K562 (cell line): ENCODE results near the gene RETN. TPM values are rescaled to one million over a fixed set of nuclear protein-coding genes. Genes with fewer than 3 reads are reported as not detected.
A peak's percentile ranks its signal among the peaks of the same experiment; 100 is the strongest.

Experiments used
- ATAC-seq: fragments of 200-7000 bp; cut with Tn5 transposase; 3 replicates; pipeline ENCODE4 v1.9.1; 2020; ENCODE audit warnings: moderate library complexity
- BruUV-seq: library from RNA; stranded (reverse); fragments of 400-500 nt; replicated peaks from 2 replicates; lab custom pipeline; 2021; lab: Mats Ljungman, UMichigan
- CTCF ChIA-PET: fragments of 300-600 bp; formaldehyde crosslinking; extraction: SDS; loops from one replicate; lab custom pipeline; 2021; ENCODE audit warnings: low intra/inter-chr PET ratio; lab: Yijun Ruan, JAX
- POLR2A ChIA-PET: fragments of 300-600, 350-650 bp; sonication (Branson Sonifier 250); formaldehyde crosslinking; extraction: SDS; loops from one replicate; lab custom pipeline; 2021; ENCODE audit warnings: antibody characterized with exemption, inconsistent platforms; lab: Yijun Ruan, JAX
- DNase-seq, 4 experiments: peaks; one replicate each; pipeline versions ENCODE4 v3.0.0 to v3.0.0-alpha.2; 2011 to 2018; ENCODE audit warnings: low spot score in 3 of 4, mixed read lengths in 3 of 4; ENCODE audit errors: extremely low read depth in 1 of 4
- FAIRE-seq: peaks from 2 replicates; lab custom pipeline; 2011; peaks lifted over from hg19 to GRCh38; lab: Jason Lieb, UNC
- H2AFZ ChIP-seq: 2 replicates; pipeline ENCODE4 v1.6.0; 2011; ENCODE audit warnings: low read depth, low read length, control low read depth, inconsistent platforms
- H3K27ac ChIP-seq: fragments of 200-600 bp; 3 replicates; pipeline ENCODE4 v1.8.0; 2011; ENCODE audit warnings: low read depth, mild to moderate bottlenecking, control low read depth, inconsistent platforms, low read length, moderate library complexity, mixed read lengths; ENCODE audit errors: extremely low read depth
- H3K27me3 ChIP-seq, 2 experiments: fragments of 300-600 bp in 1 of 2; 2 replicates in 1 of 2; 3 replicates in 1 of 2; pipeline versions ENCODE4 v1.6.0 to v1.8.0; 2011; ENCODE audit warnings: inconsistent platforms in 2 of 2, low read length in 2 of 2, mild to moderate bottlenecking in 1 of 2, mixed read lengths in 1 of 2, moderate library complexity in 1 of 2; ENCODE audit not compliant: control insufficient read depth in 2 of 2, insufficient read depth in 2 of 2
- H3K36me3 ChIP-seq: fragments of 300-600 bp; 3 replicates; pipeline ENCODE4 v1.8.0; 2011; ENCODE audit warnings: mild to moderate bottlenecking, low read length, inconsistent platforms; ENCODE audit not compliant: control insufficient read depth, insufficient read depth
- H3K4me1 ChIP-seq, 2 experiments: fragments of 200-600 bp in 1 of 2; replicated peaks in 1 of 2; 2 replicates in 1 of 2; 3 replicates in 1 of 2; pipeline versions ENCODE4 v1.5.1 to v1.8.0; 2011; ENCODE audit warnings: inconsistent platforms in 2 of 2, low read length in 2 of 2, mild to moderate bottlenecking in 1 of 2, mixed read lengths in 1 of 2, moderate library complexity in 1 of 2; ENCODE audit not compliant: control insufficient read depth in 2 of 2, insufficient read depth in 2 of 2
- H3K4me2 ChIP-seq: 2 replicates; pipeline ENCODE4 v1.6.1; 2011; ENCODE audit warnings: low read length, control low read depth, inconsistent platforms, mixed read lengths; ENCODE audit not compliant: insufficient read depth
- H3K4me3 ChIP-seq: fragments of 200-600 bp; sonication (generic), shearing (Covaris generic); 2 replicates; pipeline ENCODE4 v1.5.1; 2016; ENCODE audit warnings: control low read depth, inconsistent platforms
- H3K79me2 ChIP-seq: fragments of 200-600 bp; 3 replicates; pipeline ENCODE4 v1.8.0; 2011; ENCODE audit warnings: low read length, inconsistent platforms; ENCODE audit not compliant: control insufficient read depth, insufficient read depth
- H3K9ac ChIP-seq, 2 experiments: 2 replicates each; pipeline versions ENCODE4 v1.6.0 to v1.6.1; 2011; ENCODE audit warnings: low read depth in 2 of 2, low read length in 2 of 2, control low read depth in 1 of 2, inconsistent platforms in 1 of 2, mild to moderate bottlenecking in 1 of 2, mixed read lengths in 1 of 2; ENCODE audit not compliant: insufficient read depth in 1 of 2
- H3K9me1 ChIP-seq: one replicate; pipeline ENCODE4 v1.6.0; 2011; ENCODE audit warnings: inconsistent platforms, mild to moderate bottlenecking, low read length, moderate library complexity; ENCODE audit not compliant: control insufficient read depth, insufficient read depth
- H3K9me3 ChIP-seq: replicated peaks from 2 replicates; pipeline ENCODE4 v1.5.1; 2011; ENCODE audit warnings: low read depth, low read length, inconsistent platforms; ENCODE audit not compliant: control insufficient read depth, insufficient read depth
- H4K20me1 ChIP-seq: replicated peaks from 2 replicates; pipeline ENCODE4 v1.6.1; 2011; ENCODE audit warnings: low read length, inconsistent platforms, mixed read lengths; ENCODE audit not compliant: control insufficient read depth, insufficient read depth
- E2F4 ChIP-seq: sonication (generic); formaldehyde crosslinking; IDR thresholded peaks from 2 replicates; pipeline ENCODE4 v1.8.0; 2022; ENCODE audit warnings: mild to moderate bottlenecking, low read depth, missing genetic modification reagents
- EP300 ChIP-seq: IDR thresholded peaks from 2 replicates; pipeline ENCODE4 v1.6.1; 2012; ENCODE audit warnings: low read length, improper control_type of control experiment
- POLR2G ChIP-seq: fragments of 200-400 bp; formaldehyde crosslinking; IDR thresholded peaks from 2 replicates; pipeline ENCODE4 v1.6.1; 2017; ENCODE audit warnings: low read depth, mild to moderate bottlenecking, antibody characterized with exemption, low read length, moderate library complexity
- RBFOX2 ChIP-seq: fragments of 200-400 bp; formaldehyde crosslinking; IDR thresholded peaks from 2 replicates; pipeline ENCODE4 v1.6.1; 2017; ENCODE audit warnings: low read depth, mild to moderate bottlenecking, low read length, moderate library complexity
- RBM15 ChIP-seq: fragments of 200-400 bp; formaldehyde crosslinking; IDR thresholded peaks from 2 replicates; pipeline ENCODE4 v1.6.1; 2018; ENCODE audit warnings: mild to moderate bottlenecking, low read length, moderate library complexity; ENCODE audit not compliant: insufficient read depth
- SNAPC5 ChIP-seq: fragments of 250-450 bp; sonication (Bioruptor Pico); IDR thresholded peaks from 2 replicates; pipeline ENCODE4 v1.8.0; 2021; ENCODE audit warnings: moderate library complexity, mild to moderate bottlenecking, inconsistent platforms
- U2AF2 ChIP-seq: fragments of 200-400 bp; formaldehyde crosslinking; optimal IDR thresholded peaks from 2 replicates; pipeline ENCODE3; 2017; ENCODE audit warnings: low read depth, mild to moderate bottlenecking, low read length
- WGBS: fragments of 100-300 bp; shearing (Covaris generic); methylation state at CpG from one replicate; pipeline ENCODE4 v1.1.6; 2016; ENCODE audit warnings: low coverage, mixed read lengths; ENCODE audit not compliant: insufficient coverage; ENCODE audit errors: missing lambda C conversion rate; 5-methylcytosine and 5-hydroxymethylcytosine counted together
- in situ Hi-C: fragments of 300-500 bp; cut with MboI; formaldehyde crosslinking; loops from 4 replicates; pipeline ENCODE4 v1.15.0; 2018; ENCODE audit warnings: inconsistent platforms, mixed read lengths
- intact Hi-C: fragments of 100-400 bp; cut with micrococcal nuclease; formaldehyde crosslinking; loops from 2 replicates; pipeline ENCODE4 v1.14.2; 2022
- polyA plus RNA-seq, 8 experiments: library from polyadenylated mRNA; depleted of rRNA in 4 of 8; stranded (reverse) in 5 of 8; unstranded in 3 of 8; fragments of >200 nt; fragmentation: Nextera tagmentation in 2 of 8; fragmentation: Illumina TruSeq in 1 of 8; extraction: Ambion mirVana in 2 of 8; extraction: Trizol in 1 of 8; gene quantifications; 2 replicates each; pipeline versions ENCODE4 v1.2.1 to v1.2.3, GENCODE V29; 2011 to 2014; ENCODE audit warnings: inconsistent platforms in 1 of 8, missing spikeins in 1 of 8
- total RNA-seq, 7 experiments: library from RNA; depleted of rRNA in 6 of 7; stranded (reverse); fragments of >200 nt in 6 of 7; fragmentation: Illumina TruSeq in 2 of 7; extraction: Trizol in 2 of 7; gene quantifications; 2 replicates each; pipeline versions ENCODE4 v1.2.1 to v1.2.3, GENCODE V29; 2011 to 2021; ENCODE audit warnings: low replicate concordance in 1 of 7

The RETN gene
- total and polyA plus RNA-seq, 9 of the 15 experiments (the other 6 are each of a cell fraction or from before 2014, with no cell fraction given), result not detected

DNA sequence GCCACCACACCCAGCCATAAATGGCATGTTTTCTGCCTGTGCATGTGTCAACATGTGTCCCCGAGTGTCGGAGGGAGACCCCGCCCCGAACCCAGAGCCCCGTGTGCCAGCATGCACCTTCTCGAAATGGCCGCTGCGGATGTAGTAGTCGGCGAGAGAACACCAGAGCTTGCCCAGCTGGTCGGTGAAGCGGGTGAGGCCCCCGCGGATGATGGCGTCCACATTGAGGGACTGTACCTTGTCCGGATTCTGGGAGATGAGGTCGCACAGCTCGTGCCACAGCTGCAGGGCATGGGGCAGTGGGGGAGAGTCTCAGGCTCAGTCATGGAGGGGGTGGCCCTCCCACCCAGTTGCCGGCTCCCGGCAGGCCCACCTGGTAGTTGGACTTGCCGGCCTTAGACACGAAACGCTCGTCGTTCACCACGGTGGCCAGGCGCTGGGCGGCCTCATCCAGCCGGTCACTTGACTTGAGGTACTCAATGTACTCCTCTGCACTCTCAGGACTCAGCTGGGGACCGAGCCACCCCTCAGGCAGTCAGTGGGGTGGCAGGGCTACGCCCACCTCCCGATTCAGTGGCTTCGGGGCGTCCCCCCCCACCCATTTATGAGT, 43.0 kb upstream of the RETN start:
- no peaks in the 10 kb centered on the region for H3K9me3 ChIP-seq
- intact Hi-C loops, result no loop called here
- H3K4me3 ChIP-seq, result no peak overlapping the region
- in situ Hi-C loops, result no loop called here
- no peaks in the 10 kb centered on the region for H4K20me1 ChIP-seq
- no peak overlapping the region for H3K9ac ChIP-seq
- no TSS peak for BruUV-seq
- no peak overlapping the region for H2AFZ ChIP-seq
- WGBS, result 95% methylated on average over 24 of the region's 34 CpGs
- no peak overlapping the region for H3K4me2 ChIP-seq
- H3K79me2 ChIP-seq, result peaks cover 46% of the 10 kb centered on the region
- CTCF ChIA-PET, result no interaction called here
- peaks cover 59% of the 10 kb centered on the region; the same call in 2 of the 3 replicates for H3K36me3 ChIP-seq
- peaks cover 8 to 30% of the 10 kb centered on the region in 2 experiments; a peak in 4 of 5 replicates for H3K4me1 ChIP-seq
- H3K27me3 ChIP-seq, result no peaks in the 10 kb centered on the region
- POLR2A ChIA-PET, result interaction anchor here (0.6 kb wide), 1 partner anchor 244 kb away, joined by 3 read pairs; no protein-coding TSS in a partner anchor
- TF ChIP-seq EP300 (no peak), SNAPC5 (CRISPR knock-in tag) (no peak), RBFOX2 (0 out of 2 replicates have a peak, but pooled peaks have one; percentile 26), POLR2G (peak; percentile 41; the same call in 1 of the 2 replicates)
- TF ChIP-seq, all 486 proteins: peak for 2
- DNase-seq, result no peak
- no peak overlapping the region for H3K27ac ChIP-seq
- no peak for ATAC-seq
- no peak for FAIRE-seq
- H3K9me1 ChIP-seq, result no peaks in the 10 kb centered on the region

GRCh38 chr19:7627166-7627565, 41.7 kb upstream of the RETN start:
- 92% methylated on average over 21 of the region's 24 CpGs for WGBS
- no peak overlapping the region for H2AFZ ChIP-seq
- peak overlapping the region in 1 of 2 experiments; percentile 31; a peak in 1 of 4 replicates for H3K9ac ChIP-seq
- ChIA-PET POLR2A (interaction anchor here (0.7 to 4.8 kb wide), 3 partner anchors 9 to 47 kb away, joined by 3 to 22 read pairs (median 3); no protein-coding TSS in a partner anchor), CTCF (no interaction called here)
- H3K9me1 ChIP-seq, result no peaks in the 10 kb centered on the region
- DNase-seq (no peak), ATAC-seq (no peak), FAIRE-seq (no peak)
- intact Hi-C loops, result no loop called here
- peaks cover 8 to 35% of the 10 kb centered on the region in 2 experiments; a peak in 4 of 5 replicates for H3K4me1 ChIP-seq
- no peaks in the 10 kb centered on the region for H3K27me3 ChIP-seq
- no peaks in the 10 kb centered on the region for H3K9me3 ChIP-seq
- in situ Hi-C loops, result no loop called here
- H3K4me3 ChIP-seq, result no peak overlapping the region
- H3K27ac ChIP-seq, result no peak overlapping the region
- H3K4me2 ChIP-seq, result no peak overlapping the region
- no TSS peak for BruUV-seq
- no peaks in the 10 kb centered on the region for H4K20me1 ChIP-seq
- TF ChIP-seq POLR2G (0 out of 2 replicates have a peak, but pooled peaks have one; percentile 16), RBM15 (no peak), E2F4 (CRISPR knock-in tag) (no peak), U2AF2 (no peak), RBFOX2 (0 out of 2 replicates have a peak, but pooled peaks have one; percentile 16)
- peaks cover 54% of the 10 kb centered on the region; the same call in 2 of the 3 replicates for H3K36me3 ChIP-seq
- peaks cover 49% of the 10 kb centered on the region for H3K79me2 ChIP-seq
